ENCODE results near the gene DNAAF5. TPM values are rescaled to one million over a fixed set of nuclear protein-coding genes. Genes with fewer than 3 reads are reported as not detected.

The DNAAF5 gene
- total and polyA plus RNA-seq, 9 of the 15 experiments (the other 6 are each of a cell fraction or from before 2014, with no cell fraction given): 3.1 to 69.7 (median 19.1) TPM

- TF ChIP-seq BRD9 (IDR thresholded peaks at IDR 0.05; ENCODE audit: low read depth, partially characterized antibody): no peak
- no peak for TF ChIP-seq ZNF165 (CRISPR knock-in tag; IDR thresholded peaks at IDR 0.05; ENCODE audit: borderline replicate concordance)
- TF ChIP-seq ZNF197 (CRISPR knock-in tag; IDR thresholded peaks at IDR 0.05; ENCODE audit: low read depth): no peak
- TF ChIP-seq MYNN (IDR thresholded peaks at IDR 0.05): no peak
- no peak for TF ChIP-seq MYNN (CRISPR knock-in tag; IDR thresholded peaks at IDR 0.05)
- TF ChIP-seq ZBTB9 (CRISPR knock-in tag; IDR thresholded peaks at IDR 0.05): peak; percentile 95
- no peak for TF ChIP-seq RBM14 (IDR thresholded peaks at IDR 0.05; ENCODE audit: borderline replicate concordance, insufficient read depth, low read depth, low read length)
- TF ChIP-seq HDAC6 (IDR thresholded peaks at IDR 0.05; ENCODE audit: low read depth, low read length): no peak
- no peak for TF ChIP-seq MED1 (CRISPR knock-in tag; IDR thresholded peaks at IDR 0.05; ENCODE audit: borderline replicate concordance)
- TF ChIP-seq ZNF408 (CRISPR knock-in tag; IDR thresholded peaks at IDR 0.05; ENCODE audit: low read depth): no peak
- TF ChIP-seq IRF1 (CRISPR knock-in tag; IDR thresholded peaks at IDR 0.05; ENCODE audit: borderline replicate concordance): no peak
- TF ChIP-seq, protein P1, sequence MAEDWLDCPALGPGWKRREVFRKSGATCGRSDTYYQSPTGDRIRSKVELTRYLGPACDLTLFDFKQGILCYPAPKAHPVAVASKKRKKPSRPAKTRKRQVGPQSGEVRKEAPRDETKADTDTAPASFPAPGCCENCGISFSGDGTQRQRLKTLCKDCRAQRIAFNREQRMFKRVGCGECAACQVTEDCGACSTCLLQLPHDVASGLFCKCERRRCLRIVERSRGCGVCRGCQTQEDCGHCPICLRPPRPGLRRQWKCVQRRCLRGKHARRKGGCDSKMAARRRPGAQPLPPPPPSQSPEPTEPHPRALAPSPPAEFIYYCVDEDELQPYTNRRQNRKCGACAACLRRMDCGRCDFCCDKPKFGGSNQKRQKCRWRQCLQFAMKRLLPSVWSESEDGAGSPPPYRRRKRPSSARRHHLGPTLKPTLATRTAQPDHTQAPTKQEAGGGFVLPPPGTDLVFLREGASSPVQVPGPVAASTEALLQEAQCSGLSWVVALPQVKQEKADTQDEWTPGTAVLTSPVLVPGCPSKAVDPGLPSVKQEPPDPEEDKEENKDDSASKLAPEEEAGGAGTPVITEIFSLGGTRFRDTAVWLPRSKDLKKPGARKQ (CRISPR knock-in tag; IDR thresholded peaks at IDR 0.05): no peak
- no peak for TF ChIP-seq PHF20 (IDR thresholded peaks at IDR 0.05; ENCODE audit: partially characterized antibody)
- TF ChIP-seq, protein P2, sequence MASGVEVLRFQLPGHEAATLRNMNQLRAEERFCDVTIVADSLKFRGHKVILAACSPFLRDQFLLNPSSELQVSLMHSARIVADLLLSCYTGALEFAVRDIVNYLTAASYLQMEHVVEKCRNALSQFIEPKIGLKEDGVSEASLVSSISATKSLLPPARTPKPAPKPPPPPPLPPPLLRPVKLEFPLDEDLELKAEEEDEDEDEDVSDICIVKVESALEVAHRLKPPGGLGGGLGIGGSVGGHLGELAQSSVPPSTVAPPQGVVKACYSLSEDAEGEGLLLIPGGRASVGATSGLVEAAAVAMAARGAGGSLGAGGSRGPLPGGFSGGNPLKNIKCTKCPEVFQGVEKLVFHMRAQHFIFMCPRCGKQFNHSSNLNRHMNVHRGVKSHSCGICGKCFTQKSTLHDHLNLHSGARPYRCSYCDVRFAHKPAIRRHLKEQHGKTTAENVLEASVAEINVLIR (CRISPR knock-in tag; IDR thresholded peaks at IDR 0.05): no peak
- TF ChIP-seq EWSR1 (IDR thresholded peaks at IDR 0.05; ENCODE audit: borderline replicate concordance, low read depth, partially characterized antibody): no peak
- TF ChIP-seq GTF2F1 (IDR thresholded peaks at IDR 0.05; ENCODE audit: low read depth, low read length): no peak
- TF ChIP-seq, protein P3, sequence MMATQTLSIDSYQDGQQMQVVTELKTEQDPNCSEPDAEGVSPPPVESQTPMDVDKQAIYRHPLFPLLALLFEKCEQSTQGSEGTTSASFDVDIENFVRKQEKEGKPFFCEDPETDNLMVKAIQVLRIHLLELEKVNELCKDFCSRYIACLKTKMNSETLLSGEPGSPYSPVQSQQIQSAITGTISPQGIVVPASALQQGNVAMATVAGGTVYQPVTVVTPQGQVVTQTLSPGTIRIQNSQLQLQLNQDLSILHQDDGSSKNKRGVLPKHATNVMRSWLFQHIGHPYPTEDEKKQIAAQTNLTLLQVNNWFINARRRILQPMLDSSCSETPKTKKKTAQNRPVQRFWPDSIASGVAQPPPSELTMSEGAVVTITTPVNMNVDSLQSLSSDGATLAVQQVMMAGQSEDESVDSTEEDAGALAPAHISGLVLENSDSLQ (IDR thresholded peaks at IDR 0.05): no peak
- peak in 1 of 3 experiments; percentile 9 for TF ChIP-seq YY1 (IDR thresholded peaks at IDR 0.05; ENCODE audit: borderline replicate concordance in 1 of 3, control insufficient read depth in 1 of 3, extremely low read depth in 1 of 3, insufficient read depth in 3 of 3, insufficient read length in 1 of 3, insufficient replicate concordance in 2 of 3, low read depth in 1 of 3, low read length in 2 of 3)
- TF ChIP-seq ZNF146 (CRISPR knock-in tag; IDR thresholded peaks at IDR 0.05; ENCODE audit: unreplicated experiment): no peak
- TF ChIP-seq GABPB1 (CRISPR knock-in tag; IDR thresholded peaks at IDR 0.05): no peak
- peak; percentile 54; the same call in 1 of the 2 replicates for TF ChIP-seq ZNF263 (CRISPR knock-in tag; IDR thresholded peaks at IDR 0.05; ENCODE audit: borderline replicate concordance)
These were observed 1.1 kb upstream of the DNAAF5 start (continued) for GRCh38 chr7:725223-726005.

All from K562 (cell line).